Osteoblast (primary cell): ENCODE results near the gene MSI1. TPM values are rescaled to one million over a fixed set of nuclear protein-coding genes. Genes with fewer than 3 reads are reported as not detected.
A peak's percentile ranks its signal among the peaks of the same experiment; 100 is the strongest.

Source experiments
- DNase-seq: peaks from one replicate; pipeline ENCODE4 v3.0.0; 2011; ENCODE audit warnings: low spot score, mixed read lengths; ENCODE audit not compliant: insufficient read length; ENCODE audit errors: missing footprints
- H2AFZ ChIP-seq: 2 replicates; pipeline ENCODE4 v1.6.0; 2011; ENCODE audit warnings: mild to moderate bottlenecking, low read length
- H3K27ac ChIP-seq: 2 replicates; pipeline ENCODE4 v1.5.1; 2011; ENCODE audit warnings: mild to moderate bottlenecking, low read depth, low read length, moderate library complexity
- H3K27me3 ChIP-seq: 2 replicates; pipeline ENCODE4 v1.6.0; 2012; ENCODE audit warnings: mild to moderate bottlenecking, control low read depth, inconsistent platforms, low read length, moderate library complexity; ENCODE audit not compliant: insufficient read depth
- H3K36me3 ChIP-seq: 2 replicates; pipeline ENCODE4 v1.5.1; 2011; ENCODE audit warnings: mild to moderate bottlenecking, low read length, control low read depth, moderate library complexity; ENCODE audit not compliant: insufficient read depth
- H3K4me1 ChIP-seq: 2 replicates; pipeline ENCODE4 v1.5.1; 2011; ENCODE audit warnings: mild to moderate bottlenecking, low read length, control low read depth, moderate library complexity; ENCODE audit not compliant: insufficient read depth
- H3K4me2 ChIP-seq: 2 replicates; pipeline ENCODE4 v1.6.0; 2011; ENCODE audit warnings: mild to moderate bottlenecking, low read length; ENCODE audit not compliant: insufficient read depth
- H3K4me3 ChIP-seq: fragments of 200-600 bp; sonication (generic); 3 replicates; pipeline ENCODE4 v1.5.1; 2012; ENCODE audit warnings: mild to moderate bottlenecking, low read length, inconsistent platforms; ENCODE audit not compliant: insufficient read depth
- H3K79me2 ChIP-seq: 2 replicates; pipeline ENCODE4 v1.6.0; 2012; ENCODE audit warnings: mild to moderate bottlenecking, low read length, control low read depth, inconsistent platforms; ENCODE audit not compliant: insufficient read depth
- H3K9me3 ChIP-seq: 2 replicates; pipeline ENCODE4 v1.5.1; 2011; ENCODE audit warnings: low read depth, low read length, control low read depth
- H4K20me1 ChIP-seq: 2 replicates; pipeline ENCODE4 v1.6.0; 2012; ENCODE audit warnings: mild to moderate bottlenecking, low read length, control low read depth; ENCODE audit not compliant: insufficient read depth
- total RNA-seq: library from RNA; depleted of rRNA; stranded (reverse); fragments of >200 nt; gene quantifications from 2 replicates; pipeline ENCODE4 v1.2.3, GENCODE V29; 2012
- TF ChIP-seq, protein P1 (sequence below): IDR thresholded peaks from 2 replicates; pipeline ENCODE4 v1.5.1; 2011; ENCODE audit warnings: mild to moderate bottlenecking, low read depth, low read length, moderate library complexity; ENCODE audit errors: extremely low read depth

The MSI1 gene
- total RNA-seq, 1 donor = under 0.01 TPM

DNA sequence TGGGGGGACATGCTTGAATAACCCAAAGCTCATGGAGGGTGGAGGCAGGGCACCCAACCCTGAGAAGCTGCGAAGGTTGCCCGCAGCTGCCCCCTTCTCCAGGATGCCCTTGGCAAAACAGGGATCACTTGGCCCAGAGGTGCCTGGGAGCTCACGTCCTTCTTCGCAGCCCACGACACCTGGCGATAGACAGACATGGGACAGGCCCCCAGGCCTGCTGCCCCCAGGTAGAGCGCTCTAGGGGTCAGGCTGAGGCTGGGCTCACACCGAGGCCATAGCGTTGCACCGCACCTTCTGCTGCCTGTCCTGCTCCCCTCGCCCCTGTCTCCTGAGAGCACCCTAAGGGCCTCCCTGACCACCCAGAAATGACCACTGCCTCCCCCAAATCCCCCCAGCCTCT lies 21.2 kb downstream of the MSI1 start:
- no peaks in the 10 kb centered on the region for H3K27me3 ChIP-seq
- no peaks in the 10 kb centered on the region for H3K36me3 ChIP-seq
- no peak overlapping the region for H3K27ac ChIP-seq
- H3K9me3 ChIP-seq = no peaks in the 10 kb centered on the region
- H3K4me3 ChIP-seq = no peak overlapping the region
- TF ChIP-seq, protein P1, sequence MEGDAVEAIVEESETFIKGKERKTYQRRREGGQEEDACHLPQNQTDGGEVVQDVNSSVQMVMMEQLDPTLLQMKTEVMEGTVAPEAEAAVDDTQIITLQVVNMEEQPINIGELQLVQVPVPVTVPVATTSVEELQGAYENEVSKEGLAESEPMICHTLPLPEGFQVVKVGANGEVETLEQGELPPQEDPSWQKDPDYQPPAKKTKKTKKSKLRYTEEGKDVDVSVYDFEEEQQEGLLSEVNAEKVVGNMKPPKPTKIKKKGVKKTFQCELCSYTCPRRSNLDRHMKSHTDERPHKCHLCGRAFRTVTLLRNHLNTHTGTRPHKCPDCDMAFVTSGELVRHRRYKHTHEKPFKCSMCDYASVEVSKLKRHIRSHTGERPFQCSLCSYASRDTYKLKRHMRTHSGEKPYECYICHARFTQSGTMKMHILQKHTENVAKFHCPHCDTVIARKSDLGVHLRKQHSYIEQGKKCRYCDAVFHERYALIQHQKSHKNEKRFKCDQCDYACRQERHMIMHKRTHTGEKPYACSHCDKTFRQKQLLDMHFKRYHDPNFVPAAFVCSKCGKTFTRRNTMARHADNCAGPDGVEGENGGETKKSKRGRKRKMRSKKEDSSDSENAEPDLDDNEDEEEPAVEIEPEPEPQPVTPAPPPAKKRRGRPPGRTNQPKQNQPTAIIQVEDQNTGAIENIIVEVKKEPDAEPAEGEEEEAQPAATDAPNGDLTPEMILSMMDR = no peak
- no peak for DNase-seq
- H3K4me1 ChIP-seq = peaks cover 4% of the 10 kb centered on the region
- H3K4me2 ChIP-seq = no peak overlapping the region
- H4K20me1 ChIP-seq = no peaks in the 10 kb centered on the region
- H3K79me2 ChIP-seq = no peaks in the 10 kb centered on the region
- H2AFZ ChIP-seq = no peak overlapping the region

DNA sequence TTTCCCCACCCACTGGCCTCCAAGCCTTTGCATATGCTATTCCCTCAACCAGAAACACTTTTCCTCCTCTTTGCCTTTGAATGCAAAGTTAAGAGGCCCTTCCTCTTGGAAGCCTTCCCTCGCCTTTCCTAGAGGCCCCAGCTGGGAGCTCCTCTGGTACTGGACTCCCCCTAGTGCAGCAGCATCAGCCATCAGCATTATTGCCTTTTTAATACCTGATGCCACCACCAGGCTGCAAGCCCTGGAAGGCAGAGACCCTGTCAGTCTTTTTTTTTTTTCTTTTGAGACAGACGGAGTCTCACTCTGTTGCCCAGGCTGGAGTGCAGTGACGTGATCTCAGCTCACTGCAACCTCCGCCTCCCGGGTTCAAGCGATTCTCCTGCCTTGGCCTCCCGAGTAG lies 22.3 kb downstream of the MSI1 start:
- no peaks in the 10 kb centered on the region for H3K4me1 ChIP-seq
- H3K27ac ChIP-seq = no peak overlapping the region
- no peaks in the 10 kb centered on the region for H3K9me3 ChIP-seq
- TF ChIP-seq, protein P1 = no peak
- peak; percentile 76 for DNase-seq
- H3K36me3 ChIP-seq = no peaks in the 10 kb centered on the region
- H3K4me3 ChIP-seq = no peak overlapping the region
- no peak overlapping the region for H2AFZ ChIP-seq
- H3K4me2 ChIP-seq = no peak overlapping the region
- H3K27me3 ChIP-seq = no peaks in the 10 kb centered on the region
- no peaks in the 10 kb centered on the region for H4K20me1 ChIP-seq
- H3K79me2 ChIP-seq = no peaks in the 10 kb centered on the region

DNA sequence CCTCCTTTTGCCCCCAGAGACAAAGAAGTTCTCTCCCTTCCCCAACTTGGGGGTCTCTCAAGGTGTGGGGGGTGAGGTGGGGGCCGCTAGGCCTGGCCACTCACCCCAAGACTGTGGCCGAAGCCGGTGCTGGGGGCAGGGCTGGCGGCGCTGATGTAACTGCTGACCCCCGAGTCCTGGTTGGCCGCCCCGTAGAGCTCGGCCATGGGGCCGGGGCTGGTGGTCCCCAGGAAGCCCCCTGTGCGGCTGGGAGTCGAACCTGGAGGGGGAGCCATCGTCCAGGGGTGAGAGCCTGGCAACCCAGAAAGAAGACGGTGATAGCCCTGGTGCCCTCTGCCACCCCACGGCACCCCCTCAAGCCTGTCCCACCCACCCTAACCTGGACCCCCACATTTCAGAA lies 22.9 kb downstream of the MSI1 start:
- Histone ChIP-seq H3K27me3 (no peaks in the 10 kb centered on the region), H2AFZ (no peak overlapping the region)
- TF ChIP-seq, protein P1 = no peak

DNA sequence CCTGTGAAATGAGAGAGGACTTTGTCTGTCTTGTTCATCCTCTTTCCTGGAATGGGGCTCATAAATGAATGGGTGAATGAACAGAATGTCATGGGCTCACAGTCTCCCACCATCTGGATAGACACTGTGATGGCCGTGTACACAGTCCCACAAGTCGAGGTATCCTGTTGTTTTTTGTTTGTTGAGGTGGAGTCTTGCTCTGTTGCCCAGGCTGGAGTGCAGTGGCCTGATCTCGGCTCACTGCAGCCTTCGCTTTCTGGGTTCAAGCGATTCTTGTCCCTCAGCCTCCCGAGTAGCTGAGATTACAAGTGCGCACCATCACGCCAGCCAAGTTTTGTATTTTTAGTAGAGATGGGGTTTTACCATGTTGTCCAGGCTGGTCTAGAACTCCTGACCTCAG lies 25.3 kb downstream of the MSI1 start:
- DNase-seq = no peak
- H3K9me3 ChIP-seq = no peaks in the 10 kb centered on the region
- H3K79me2 ChIP-seq = no peaks in the 10 kb centered on the region
- H3K4me3 ChIP-seq = no peak overlapping the region
- no peak overlapping the region for H3K27ac ChIP-seq
- H2AFZ ChIP-seq = no peak overlapping the region
- TF ChIP-seq, protein P1 = no peak
- H4K20me1 ChIP-seq = no peaks in the 10 kb centered on the region
- no peaks in the 10 kb centered on the region for H3K4me1 ChIP-seq
- no peaks in the 10 kb centered on the region for H3K27me3 ChIP-seq
- H3K4me2 ChIP-seq = no peak overlapping the region
- no peaks in the 10 kb centered on the region for H3K36me3 ChIP-seq

More for the DNA sequence above, 22.9 kb downstream of the MSI1 start:
- no peak overlapping the region for H3K27ac ChIP-seq
- H3K36me3 ChIP-seq = no peaks in the 10 kb centered on the region
- H3K4me2 ChIP-seq = no peak overlapping the region
- H3K79me2 ChIP-seq = no peaks in the 10 kb centered on the region
- H4K20me1 ChIP-seq = no peaks in the 10 kb centered on the region
- no peak for DNase-seq
- no peak overlapping the region for H3K4me3 ChIP-seq
- H3K9me3 ChIP-seq = no peaks in the 10 kb centered on the region
- no peaks in the 10 kb centered on the region for H3K4me1 ChIP-seq
